HFFc6 (cell line): ENCODE measurements around the gene STON2. TPM values are rescaled to one million over a fixed set of nuclear protein-coding genes. Genes with fewer than 3 reads are reported as not detected.

Source experiments
- DNase-seq: peaks from one replicate; pipeline ENCODE4 v3.0.0-alpha.2; 2018
- H3K27ac Mint-ChIP-seq: 2 replicates; pipeline ENCODE4 v1.8.0; 2020; ENCODE audit warnings: mild to moderate bottlenecking, mixed read lengths
- H3K27me3 Mint-ChIP-seq: 2 replicates; pipeline ENCODE4 v1.8.0; 2021; ENCODE audit warnings: mild to moderate bottlenecking, moderate library complexity, mixed read lengths; ENCODE audit not compliant: insufficient read depth
- H3K36me3 Mint-ChIP-seq: 2 replicates; pipeline ENCODE4 v1.8.0; 2021; ENCODE audit warnings: low read depth, mixed read lengths
- H3K4me1 Mint-ChIP-seq: 2 replicates; pipeline ENCODE4 v1.8.0; 2020; ENCODE audit warnings: low read depth, mixed read lengths
- H3K4me3 Mint-ChIP-seq: 2 replicates; pipeline ENCODE4 v1.8.0; 2020; ENCODE audit warnings: mild to moderate bottlenecking, moderate library complexity, mixed read lengths
- H3K9me3 Mint-ChIP-seq: 2 replicates; pipeline ENCODE4 v1.8.0; 2020; ENCODE audit warnings: mild to moderate bottlenecking, mixed read lengths
- CTCF ChIP-seq: fragments of 200-600 bp; sonication (generic); IDR thresholded peaks from 2 replicates; pipeline ENCODE4 v1.5.0; 2021; ENCODE audit warnings: antibody characterized with exemption, mild to moderate bottlenecking
- total RNA-seq, 6 experiments: library from RNA; stranded (reverse); fragmentation: NEBNext Ultra II Directional; extraction: Animal tissue kit (Norgen Biotek cat#: 25700); gene quantifications; 2 replicates in 1 of 6; 3 replicates in 5 of 6; pipeline ENCODE4 v1.2.3, GENCODE V29; 2021

The STON2 gene
- total RNA-seq, 6 experiments from 2014 or later: not detected

DNA sequence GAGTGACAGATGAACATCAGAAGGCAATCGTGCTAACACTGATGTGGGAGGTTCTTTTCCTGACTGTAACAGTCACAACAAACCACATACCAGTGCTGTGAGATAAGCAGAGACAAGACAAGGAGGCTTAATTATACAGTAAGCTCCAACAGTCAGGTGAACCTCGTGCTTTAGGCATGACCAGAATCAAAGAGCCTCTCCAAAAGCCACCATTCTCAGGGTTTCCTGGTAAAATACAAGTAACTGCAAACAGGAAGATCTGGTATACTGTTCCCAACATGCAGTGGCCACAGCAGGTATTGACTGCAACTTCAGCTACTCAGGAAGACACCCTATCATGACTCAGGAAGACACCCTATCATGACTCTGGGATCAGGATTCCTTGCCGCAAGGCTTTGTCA lies 132.1 kb downstream of the STON2 start:
- no peak for DNase-seq
- H3K36me3 Mint-ChIP-seq: no peaks in the 10 kb centered on the region
- H3K27me3 Mint-ChIP-seq: peaks cover 6% of the 10 kb centered on the region
- no peaks in the 10 kb centered on the region for H3K9me3 Mint-ChIP-seq
- H3K4me1 Mint-ChIP-seq: peaks cover 5% of the 10 kb centered on the region; the same call in 1 of the 2 replicates
- no peak overlapping the region for H3K4me3 Mint-ChIP-seq
- peak; percentile 9; the same call in 1 of the 2 replicates for TF ChIP-seq CTCF
- H3K27ac Mint-ChIP-seq: no peak overlapping the region

DNA sequence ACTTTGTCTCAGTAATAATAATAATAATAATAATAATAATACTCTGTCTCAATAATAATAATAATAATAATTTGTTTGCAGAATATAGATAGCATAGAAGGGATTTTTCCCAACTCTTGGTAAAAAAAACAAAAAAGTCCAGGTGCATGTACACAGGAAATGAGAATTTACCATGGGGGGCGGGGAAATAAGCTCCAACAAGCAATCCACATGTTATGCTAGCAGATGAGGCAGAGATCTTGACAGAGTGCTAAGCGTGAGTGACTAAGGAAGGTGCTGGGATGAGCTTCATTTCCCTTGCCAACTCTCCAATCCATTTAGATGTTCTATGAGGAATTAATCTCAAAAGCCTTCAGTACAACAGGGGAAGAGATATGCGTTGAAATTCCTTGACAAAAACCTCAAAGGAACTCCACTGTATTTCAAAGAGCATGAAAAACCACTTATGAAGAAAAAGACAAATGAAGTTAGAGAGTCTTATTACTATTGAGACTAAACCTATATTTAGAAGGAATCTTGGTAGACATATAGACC lies 134.4 kb downstream of the STON2 start:
- H3K36me3 Mint-ChIP-seq: no peaks in the 10 kb centered on the region
- DNase-seq: no peak
- no peak overlapping the region for H3K4me3 Mint-ChIP-seq
- H3K27ac Mint-ChIP-seq: no peak overlapping the region
- H3K4me1 Mint-ChIP-seq: peaks cover 5% of the 10 kb centered on the region; the same call in 1 of the 2 replicates
- no peaks in the 10 kb centered on the region for H3K9me3 Mint-ChIP-seq
- no peaks in the 10 kb centered on the region; the same call in 1 of the 2 replicates for H3K27me3 Mint-ChIP-seq
- TF ChIP-seq CTCF: no peak

GRCh38 chr14:81264671-81265070 lies 135.5 kb downstream of the STON2 start:
- Mint-ChIP-seq H3K4me3 (no peak overlapping the region), H3K9me3 (no peaks in the 10 kb centered on the region), H3K4me1 (peaks cover 5% of the 10 kb centered on the region; the same call in 1 of the 2 replicates), H3K27me3 (no peaks in the 10 kb centered on the region; the same call in 1 of the 2 replicates), H3K27ac (no peak overlapping the region), H3K36me3 (no peaks in the 10 kb centered on the region)
- DNase-seq: no peak
- TF ChIP-seq CTCF: no peak

GRCh38 chr14:81263777-81264410 lies 136.2 kb downstream of the STON2 start:
- H3K9me3 Mint-ChIP-seq: no peaks in the 10 kb centered on the region
- peaks cover 5% of the 10 kb centered on the region; the same call in 1 of the 2 replicates for H3K4me1 Mint-ChIP-seq

DNA sequence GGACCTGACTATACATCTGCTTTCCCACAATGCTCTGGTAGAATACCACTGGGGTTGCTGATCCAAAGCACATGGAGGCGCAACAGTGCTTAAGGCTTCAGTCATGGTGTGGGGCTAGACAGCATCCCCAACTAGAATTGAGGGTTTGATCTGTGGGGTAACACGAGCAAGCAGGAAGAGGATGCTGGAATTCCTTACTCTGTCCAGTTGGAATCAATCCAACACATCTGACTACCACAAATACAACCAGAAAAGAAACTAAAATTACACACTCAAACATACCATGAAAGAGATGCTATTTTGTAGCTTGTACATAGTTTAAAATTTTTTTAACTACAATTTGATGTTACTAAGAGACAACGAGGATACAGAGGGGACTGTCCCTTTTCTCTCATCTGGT lies 138.9 kb downstream of the STON2 start:
- no peak for TF ChIP-seq CTCF
- Mint-ChIP-seq H3K4me1 (no peaks in the 10 kb centered on the region), H3K27me3 (no peaks in the 10 kb centered on the region), H3K4me3 (no peak overlapping the region), H3K9me3 (no peaks in the 10 kb centered on the region), H3K36me3 (no peaks in the 10 kb centered on the region), H3K27ac (no peak overlapping the region)
- no peak for DNase-seq

More at GRCh38 chr14:81263777-81264410, 136.2 kb downstream of the STON2 start:
- Mint-ChIP-seq H3K27ac (no peak overlapping the region), H3K4me3 (no peak overlapping the region), H3K36me3 (no peaks in the 10 kb centered on the region), H3K27me3 (no peaks in the 10 kb centered on the region; the same call in 1 of the 2 replicates)
- DNase-seq: no peak
- no peak for TF ChIP-seq CTCF
